Kidney (tissue), 22 donors: ENCODE results near the gene MYT1. TPM values are rescaled to one million over a fixed set of nuclear protein-coding genes. Genes with fewer than 3 reads are reported as not detected.
A peak's percentile ranks its signal among the peaks of the same experiment; 100 is the strongest.

Experiments
- DNase-seq, 5 donors: peaks; one replicate each; pipeline ENCODE4 v3.0.0-alpha.2; 2013 to 2020
- FAIRE-seq: peaks from 2 replicates; lab custom pipeline; 2012; peaks lifted over from hg19 to GRCh38; lab: Jason Lieb, UNC
- H3K27ac ChIP-seq, 2 donors: one replicate each; pipeline ENCODE4 v1.7.0; 2013; ENCODE audit warnings: low read depth in 2 of 2, low read length in 2 of 2, inconsistent platforms in 1 of 2
- H3K27me3 ChIP-seq: one replicate; pipeline ENCODE4 v1.7.1; 2013; ENCODE audit warnings: low read length, inconsistent platforms; ENCODE audit not compliant: control insufficient read depth, insufficient read depth
- H3K36me3 ChIP-seq, 3 donors: one replicate each; pipeline versions ENCODE4 v1.7.0 to v1.7.1; 2013; ENCODE audit warnings: low read length in 3 of 3, control low read depth in 1 of 3, inconsistent platforms in 1 of 3; ENCODE audit not compliant: insufficient read depth in 3 of 3, control insufficient read depth in 2 of 3
- H3K4me1 ChIP-seq, 3 donors: one replicate each; pipeline versions ENCODE4 v1.7.0 to v1.7.1; 2013; ENCODE audit warnings: low read length in 3 of 3, inconsistent platforms in 1 of 3, low read depth in 1 of 3; ENCODE audit not compliant: control insufficient read depth in 2 of 3, insufficient read depth in 2 of 3
- H3K4me3 ChIP-seq, 3 donors: one replicate each; pipeline versions ENCODE4 v1.7.0 to v1.8.1; 2013; ENCODE audit warnings: low read length in 3 of 3, control low read depth in 1 of 3, inconsistent platforms in 1 of 3
- H3K9ac ChIP-seq, 3 donors: one replicate each; pipeline versions ENCODE4 v1.7.0 to v1.7.1; 2013; ENCODE audit warnings: low read length in 3 of 3, control low read depth in 1 of 3, inconsistent platforms in 1 of 3
- H3K9me3 ChIP-seq, 3 donors: one replicate each; pipeline versions ENCODE4 v1.7.0 to v1.7.1; 2013; ENCODE audit warnings: low read length in 3 of 3, control low read depth in 1 of 3, inconsistent platforms in 1 of 3; ENCODE audit not compliant: control insufficient read depth in 2 of 3, insufficient read depth in 1 of 3
- CTCF ChIP-seq: IDR thresholded peaks from 3 replicates; pipeline ENCODE4 v1.5.1; 2012; ENCODE audit warnings: mild to moderate bottlenecking, moderate library complexity, borderline replicate concordance; ENCODE audit not compliant: insufficient read depth; ENCODE audit errors: extremely low read depth
- intact Hi-C: fragments of 100-400 bp; cut with DNase I; formaldehyde crosslinking; loops from one replicate; pipeline ENCODE4 v1.11.1; 2022
- long read RNA-seq, 10 donors: library from polyadenylated mRNA in 1 of 10; unstranded in 1 of 10; transcript quantifications; one replicate each; pipeline ENCODE4 v2.0.0 and lab custom pipeline, GENCODE V29; 2021 to 2026
- polyA plus RNA-seq: library from polyadenylated mRNA; stranded (reverse); fragments of 350-450 nt; fragmentation: Illumina TruSeq; extraction: RNeasy Lipid Tissue Mini Kit (QIAGEN cat#74804); gene quantifications from one replicate; pipeline ENCODE4 v1.2.3, GENCODE V29; 2014; ENCODE audit warnings: low read depth, low replicate concordance; ENCODE audit not compliant: insufficient read depth
- total RNA-seq: library from RNA; stranded (reverse); fragmentation: NEBNext Ultra II Directional; extraction: Animal tissue kit (Norgen Biotek cat#: 25700); gene quantifications from one replicate; pipeline ENCODE4 v1.2.1, GENCODE V29; 2021
- donor health status: control.
- donor health status: control.
- donor health status: control.
- donor health status: control.
- donor health status: control.
- donor health status: DM: yes; HTN: yes; CAD: no.
- donor health status: Normal renal cell carcinoma (clear cell type).

Gene MYT1
- total RNA-seq, result not detected
- polyA plus RNA-seq, result not detected
- long read RNA-seq, donor 1, result 0 reads
- long read RNA-seq, donor 2, result 0 reads
- long read RNA-seq, donor 3, result 0 reads
- long read RNA-seq, donor 4, result 0 reads
- long read RNA-seq, donor 5, result 0 reads
- long read RNA-seq, donor 6, result 0 reads
- long read RNA-seq, donor 7, result 0 reads
- long read RNA-seq, donor 8, result 0 reads
- long read RNA-seq, donor 9, result 0 reads
- long read RNA-seq, donor 10, result 0 reads

- H3K9me3 ChIP-seq, result no peaks in the 10 kb centered on the region
- H3K4me3 ChIP-seq, result no peak within 1 kb of the TSS
- TF ChIP-seq CTCF, result no peak
- FAIRE-seq, result no peak
- DNase-seq, result peak in 1 of 5 donors; percentile 24
- no peak within 1 kb of the TSS for H3K9ac ChIP-seq
- peaks cover 18% of the 10 kb centered on the region for H3K27me3 ChIP-seq
- intact Hi-C loops, result no loop called here
- no peaks in the 10 kb centered on the region for H3K4me1 ChIP-seq
- no peak within 1 kb of the TSS for H3K27ac ChIP-seq
- no peaks in the 10 kb centered on the region for H3K36me3 ChIP-seq
Measured at GRCh38 chr20:64164123-64164836, at the start of gene MYT1. MYT1 (plus strand) TSS chr20:64164452; CDS start chr20:64198862, 34,410 bp downstream.

GRCh38 chr20:64115171-64115911 lies 48.9 kb upstream of the MYT1 start:
- H3K9ac ChIP-seq, result no peak overlapping the region
- H3K4me3 ChIP-seq, result no peak overlapping the region
- intact Hi-C loops, result no loop called here
- FAIRE-seq, result no peak
- H3K36me3 ChIP-seq, result no peaks in the 10 kb centered on the region
- no peak overlapping the region for H3K27ac ChIP-seq
- H3K4me1 ChIP-seq, result peaks cover 0 to 4% (median 0%) of the 10 kb centered on the region in 3 donors
- TF ChIP-seq CTCF, result no peak
- no peaks in the 10 kb centered on the region for H3K27me3 ChIP-seq
- peak in 1 of 5 donors; percentile 61 for DNase-seq
- H3K9me3 ChIP-seq, result no peaks in the 10 kb centered on the region

GRCh38 chr20:64116016-64116415 lies 48.2 kb upstream of the MYT1 start:
- DNase-seq (peak in 1 of 5 donors; percentile 69), FAIRE-seq (no peak)
- H3K36me3 ChIP-seq, result no peaks in the 10 kb centered on the region
- intact Hi-C loops, result no loop called here
- H3K4me1 ChIP-seq, result peaks cover 0 to 6% (median 0%) of the 10 kb centered on the region in 3 donors
- H3K27me3 ChIP-seq, result no peaks in the 10 kb centered on the region
- H3K9ac ChIP-seq, result no peak overlapping the region
- TF ChIP-seq CTCF, result no peak
- H3K27ac ChIP-seq, result no peak overlapping the region
- no peak overlapping the region for H3K4me3 ChIP-seq
- H3K9me3 ChIP-seq, result no peaks in the 10 kb centered on the region
